Ishikawa (cell line): ENCODE measurements around the gene UFM1.

ENCODE experiments used
- CEBPB ChIP-seq: IDR thresholded peaks from 2 replicates; pipeline ENCODE4 v1.6.1; 2012
- EP300 ChIP-seq: IDR thresholded peaks from 2 replicates; pipeline ENCODE4 v1.6.1; 2012; ENCODE audit warnings: borderline replicate concordance
- TAF1 ChIP-seq: IDR thresholded peaks from 2 replicates; pipeline ENCODE4 v1.6.1; 2012; ENCODE audit warnings: low read depth, mild to moderate bottlenecking
- ZBTB7A ChIP-seq: IDR thresholded peaks from 2 replicates; pipeline ENCODE4 v1.6.1; 2012; ENCODE audit warnings: low read depth
- TF ChIP-seq, protein P1 (sequence below): IDR thresholded peaks from 2 replicates; pipeline ENCODE4 v1.6.1; 2012; ENCODE audit warnings: low read depth, mild to moderate bottlenecking
- TF ChIP-seq, protein P2 (sequence below): IDR thresholded peaks from 2 replicates; pipeline ENCODE4 v1.6.1; 2012

DNA sequence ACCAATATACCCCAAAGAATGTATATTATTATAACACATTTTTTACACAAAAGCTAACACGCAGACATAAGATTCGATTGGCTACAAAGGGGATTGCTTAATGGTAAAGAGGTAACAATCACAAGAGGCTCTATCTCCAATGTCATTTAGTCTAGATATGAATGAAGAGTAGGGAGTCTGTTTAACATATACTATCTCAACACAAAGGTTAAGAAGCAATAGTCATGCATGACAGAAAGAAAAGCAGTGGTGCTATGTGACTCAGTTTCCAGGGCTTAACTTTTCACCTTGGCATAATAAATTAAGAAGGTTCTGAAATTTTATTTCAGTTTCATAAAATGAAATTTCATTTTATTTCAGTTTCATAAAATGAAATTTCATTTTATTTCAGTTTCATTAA, 33.3 kb downstream of the UFM1 start:
- TF ChIP-seq CEBPB (no peak), EP300 (no peak), TAF1 (no peak), ZBTB7A (no peak)
- TF ChIP-seq, protein P1, sequence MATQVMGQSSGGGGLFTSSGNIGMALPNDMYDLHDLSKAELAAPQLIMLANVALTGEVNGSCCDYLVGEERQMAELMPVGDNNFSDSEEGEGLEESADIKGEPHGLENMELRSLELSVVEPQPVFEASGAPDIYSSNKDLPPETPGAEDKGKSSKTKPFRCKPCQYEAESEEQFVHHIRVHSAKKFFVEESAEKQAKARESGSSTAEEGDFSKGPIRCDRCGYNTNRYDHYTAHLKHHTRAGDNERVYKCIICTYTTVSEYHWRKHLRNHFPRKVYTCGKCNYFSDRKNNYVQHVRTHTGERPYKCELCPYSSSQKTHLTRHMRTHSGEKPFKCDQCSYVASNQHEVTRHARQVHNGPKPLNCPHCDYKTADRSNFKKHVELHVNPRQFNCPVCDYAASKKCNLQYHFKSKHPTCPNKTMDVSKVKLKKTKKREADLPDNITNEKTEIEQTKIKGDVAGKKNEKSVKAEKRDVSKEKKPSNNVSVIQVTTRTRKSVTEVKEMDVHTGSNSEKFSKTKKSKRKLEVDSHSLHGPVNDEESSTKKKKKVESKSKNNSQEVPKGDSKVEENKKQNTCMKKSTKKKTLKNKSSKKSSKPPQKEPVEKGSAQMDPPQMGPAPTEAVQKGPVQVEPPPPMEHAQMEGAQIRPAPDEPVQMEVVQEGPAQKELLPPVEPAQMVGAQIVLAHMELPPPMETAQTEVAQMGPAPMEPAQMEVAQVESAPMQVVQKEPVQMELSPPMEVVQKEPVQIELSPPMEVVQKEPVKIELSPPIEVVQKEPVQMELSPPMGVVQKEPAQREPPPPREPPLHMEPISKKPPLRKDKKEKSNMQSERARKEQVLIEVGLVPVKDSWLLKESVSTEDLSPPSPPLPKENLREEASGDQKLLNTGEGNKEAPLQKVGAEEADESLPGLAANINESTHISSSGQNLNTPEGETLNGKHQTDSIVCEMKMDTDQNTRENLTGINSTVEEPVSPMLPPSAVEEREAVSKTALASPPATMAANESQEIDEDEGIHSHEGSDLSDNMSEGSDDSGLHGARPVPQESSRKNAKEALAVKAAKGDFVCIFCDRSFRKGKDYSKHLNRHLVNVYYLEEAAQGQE, result no peak
- TF ChIP-seq, protein P2, sequence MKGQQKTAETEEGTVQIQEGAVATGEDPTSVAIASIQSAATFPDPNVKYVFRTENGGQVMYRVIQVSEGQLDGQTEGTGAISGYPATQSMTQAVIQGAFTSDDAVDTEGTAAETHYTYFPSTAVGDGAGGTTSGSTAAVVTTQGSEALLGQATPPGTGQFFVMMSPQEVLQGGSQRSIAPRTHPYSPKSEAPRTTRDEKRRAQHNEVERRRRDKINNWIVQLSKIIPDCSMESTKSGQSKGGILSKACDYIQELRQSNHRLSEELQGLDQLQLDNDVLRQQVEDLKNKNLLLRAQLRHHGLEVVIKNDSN, result no peak
